HCT116 (cell line): Measurements from ENCODE around the gene ENHO. TPM values are rescaled to one million over a fixed set of nuclear protein-coding genes. Genes with fewer than 3 reads are reported as not detected.

Experiments used
- ATAC-seq: fragments of 200-7000 bp; cut with Tn5 transposase; 2 replicates; pipeline ENCODE4 v1.9.1; 2020; ENCODE audit warnings: mild to moderate bottlenecking, moderate library complexity
- BruUV-seq: library from RNA; stranded (reverse); fragments of 400-500 nt; replicated peaks from 2 replicates; lab custom pipeline; 2021; lab: Mats Ljungman, UMichigan
- CTCF ChIA-PET: fragments of 300-600 bp; sonication (Branson Sonifier 250); formaldehyde crosslinking; loops from one replicate; lab custom pipeline; 2021; ENCODE audit warnings: antibody characterized with exemption; lab: Charles Lee
- POLR2A ChIA-PET: fragments of 300-600, 350-600 bp; sonication (Branson Sonifier 250); formaldehyde crosslinking; loops from one replicate; lab custom pipeline; 2021; ENCODE audit warnings: antibody characterized with exemption; lab: Charles Lee
- RAD21 ChIA-PET, 2 experiments: fragments of 300-600 bp; sonication (Branson Sonifier 250); formaldehyde crosslinking; loops; one replicate each; lab custom pipeline; 2023; ENCODE audit warnings: low total read pairs in 2 of 2; ENCODE audit not compliant: uncharacterized antibody in 2 of 2, unreplicated experiment in 2 of 2, low non-redundant PET in 1 of 2; lab: Charles Lee
- DNase-seq: peaks from one replicate; pipeline ENCODE4 v3.0.0-alpha.2; 2010; ENCODE audit warnings: low read depth, low spot score
- H2AFZ ChIP-seq: fragments of 200-600 bp; shearing (Covaris generic), sonication (generic); 2 replicates; pipeline ENCODE4 v1.6.1; 2017; ENCODE audit warnings: low read depth, mixed run types, mixed read lengths, antibody characterized with exemption, low read length; ENCODE audit not compliant: poor library complexity, severe bottlenecking
- H3K27ac ChIP-seq: 2 replicates; pipeline ENCODE4 v1.5.1; 2012; ENCODE audit warnings: low read depth, low read length
- H3K27me3 ChIP-seq: fragments of 200-600 bp; sonication (generic); 2 replicates; pipeline ENCODE4 v1.6.1; 2016; ENCODE audit warnings: mixed run types, low read length, mixed read lengths; ENCODE audit not compliant: insufficient read depth
- H3K36me3 ChIP-seq, 2 experiments: fragments of 200-500 bp in 1 of 2; fragments of 200-600 bp in 1 of 2; sonication (Bioruptor generic) in 1 of 2; sonication (generic) in 1 of 2; 2 replicates each; pipeline versions ENCODE4 v1.5.1 to v1.6.1; 2014 to 2016; ENCODE audit warnings: low read length in 2 of 2, inconsistent platforms in 1 of 2, mixed read lengths in 1 of 2, mixed run types in 1 of 2; ENCODE audit not compliant: insufficient read depth in 2 of 2, control insufficient read depth in 1 of 2
- H3K4me1 ChIP-seq, 2 experiments: fragments of 200-600 bp in 1 of 2; sonication (generic) in 1 of 2; 2 replicates each; pipeline versions ENCODE4 v1.5.1 to v1.6.1; 2012 to 2017; ENCODE audit warnings: low read length in 2 of 2, inconsistent platforms in 1 of 2, mild to moderate bottlenecking in 1 of 2, mixed read lengths in 1 of 2, mixed run types in 1 of 2, moderate library complexity in 1 of 2; ENCODE audit not compliant: insufficient read depth in 2 of 2, control insufficient read depth in 1 of 2
- H3K4me2 ChIP-seq: fragments of 200-600 bp; sonication (generic); 2 replicates; pipeline ENCODE4 v1.6.1; 2017; ENCODE audit warnings: mixed run types, low read length, mixed read lengths
- H3K4me3 ChIP-seq, 2 experiments: fragments of 200-600 bp in 1 of 2; sonication (generic) in 1 of 2; replicated peaks in 1 of 2; 2 replicates each; pipeline ENCODE4 v1.5.1; 2011 to 2016; ENCODE audit warnings: low read length in 2 of 2, control low read depth in 1 of 2, low read depth in 1 of 2, mild to moderate bottlenecking in 1 of 2, mixed read lengths in 1 of 2, mixed run types in 1 of 2
- H3K79me2 ChIP-seq: fragments of 200-600 bp; sonication (generic); 2 replicates; pipeline ENCODE4 v1.6.1; 2017; ENCODE audit warnings: mild to moderate bottlenecking, mixed run types, low read length, moderate library complexity, mixed read lengths; ENCODE audit not compliant: insufficient read depth
- H3K9ac ChIP-seq: fragments of 200-600 bp; sonication (generic); 2 replicates; pipeline ENCODE4 v1.6.1; 2016; ENCODE audit warnings: low read length, mixed read lengths
- H3K9me2 ChIP-seq: fragments of 200-600 bp; sonication (generic), shearing (Covaris generic); 2 replicates; pipeline ENCODE4 v1.6.1; 2017; ENCODE audit warnings: mixed run types, mild to moderate bottlenecking, moderate library complexity; ENCODE audit not compliant: insufficient read depth
- H3K9me3 ChIP-seq, 2 experiments: fragments of 200-500 bp in 1 of 2; fragments of 200-600 bp in 1 of 2; sonication (Bioruptor generic) in 1 of 2; sonication (generic) in 1 of 2; 2 replicates each; pipeline ENCODE4 v1.6.1; 2014 to 2017; ENCODE audit warnings: low read length in 2 of 2, mixed read lengths in 2 of 2, inconsistent platforms in 1 of 2, low read depth in 1 of 2, mild to moderate bottlenecking in 1 of 2, mixed run types in 1 of 2, moderate library complexity in 1 of 2; ENCODE audit not compliant: control insufficient read depth in 1 of 2, insufficient read depth in 1 of 2
- H4K20me1 ChIP-seq: fragments of 200-600 bp; sonication (generic), shearing (Covaris generic); 2 replicates; pipeline ENCODE4 v1.6.1; 2017; ENCODE audit warnings: mixed run types, mild to moderate bottlenecking, moderate library complexity; ENCODE audit not compliant: insufficient read depth
- EZH2phosphoT487 ChIP-seq: fragments of 200-600 bp; IDR thresholded peaks from 2 replicates; pipeline ENCODE4 v1.6.1; 2018; ENCODE audit warnings: antibody characterized with exemption, borderline replicate concordance
- FOSL1 ChIP-seq: IDR thresholded peaks from 2 replicates; pipeline ENCODE4 v1.6.1; 2012; ENCODE audit warnings: low read depth
- POLR2AphosphoS5 ChIP-seq: IDR thresholded peaks from 2 replicates; pipeline ENCODE4 v1.6.1; 2011; ENCODE audit warnings: mild to moderate bottlenecking, low read depth, low read length, moderate library complexity
- SIN3A ChIP-seq: IDR thresholded peaks from 2 replicates; pipeline ENCODE4 v1.6.1; 2012; ENCODE audit warnings: low read depth
- SP1 ChIP-seq: IDR thresholded peaks from 2 replicates; pipeline ENCODE4 v1.6.1; 2012; ENCODE audit warnings: low read depth
- TCF7L2 ChIP-seq: IDR thresholded peaks from 2 replicates; pipeline ENCODE4 v1.7.0; 2011; ENCODE audit warnings: borderline replicate concordance, inconsistent platforms; ENCODE audit not compliant: insufficient read depth, insufficient read length; ENCODE audit errors: extremely low read depth
- ZBTB33 ChIP-seq: IDR thresholded peaks from 2 replicates; pipeline ENCODE4 v1.6.1; 2011; ENCODE audit warnings: mild to moderate bottlenecking, low read length, moderate library complexity; ENCODE audit not compliant: insufficient replicate concordance; ENCODE audit errors: extremely low read depth
- ZFX ChIP-seq: fragments of 450-650 bp; IDR thresholded peaks from 2 replicates; pipeline ENCODE4 v1.6.1; 2017
- ZNF274 ChIP-seq: fragments of 200-500 bp; sonication (Bioruptor generic); IDR thresholded peaks from 2 replicates; pipeline ENCODE4 v1.6.1; 2014; ENCODE audit warnings: mild to moderate bottlenecking, low read depth, low read length, inconsistent platforms
- intact Hi-C: fragments of 100-400 bp; cut with micrococcal nuclease; formaldehyde crosslinking; loops from 2 replicates; pipeline ENCODE4 v1.10.0; 2022
- total RNA-seq: library from RNA; stranded (reverse); gene quantifications from one replicate; pipeline ENCODE4 v1.2.1, GENCODE V29; 2021; ENCODE audit not compliant: unreplicated experiment
- TF ChIP-seq, protein P1 (sequence below): IDR thresholded peaks from 2 replicates; pipeline ENCODE4 v1.6.1; 2012

Gene ENHO
- total RNA-seq, 1 experiment from 2014 or later = 6.1 TPM

GRCh38 chr9:34507556-34507955 is 15.2 kb downstream of the ENHO start:
- no peak for ATAC-seq
- H3K27ac ChIP-seq = no peak overlapping the region
- RAD21 ChIA-PET = no interaction called here
- POLR2A ChIA-PET = no interaction called here
- no peaks in the 10 kb centered on the region for H4K20me1 ChIP-seq
- no peaks in the 10 kb centered on the region for H3K79me2 ChIP-seq
- BruUV-seq = no TSS peak
- no peak overlapping the region for H3K9ac ChIP-seq
- H2AFZ ChIP-seq = no peak overlapping the region
- no peaks in the 10 kb centered on the region for H3K36me3 ChIP-seq
- no peaks in the 10 kb centered on the region for H3K9me2 ChIP-seq
- intact Hi-C loops = no loop called here
- CTCF ChIA-PET = no interaction called here
- H3K9me3 ChIP-seq = no peaks in the 10 kb centered on the region
- TF ChIP-seq ZBTB33 = no peak
- TF ChIP-seq FOSL1 = no peak
- no peak for TF ChIP-seq TCF7L2
- TF ChIP-seq, protein P1, sequence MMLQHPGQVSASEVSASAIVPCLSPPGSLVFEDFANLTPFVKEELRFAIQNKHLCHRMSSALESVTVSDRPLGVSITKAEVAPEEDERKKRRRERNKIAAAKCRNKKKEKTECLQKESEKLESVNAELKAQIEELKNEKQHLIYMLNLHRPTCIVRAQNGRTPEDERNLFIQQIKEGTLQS = no peak
- TF ChIP-seq SIN3A = no peak
- TF ChIP-seq ZNF274 = no peak
- no peak for TF ChIP-seq ZFX
- no peak for TF ChIP-seq EZH2phosphoT487
- TF ChIP-seq SP1 = no peak
- TF ChIP-seq POLR2AphosphoS5 = no peak
- H3K4me1 ChIP-seq = peaks cover 0 to 6% of the 10 kb centered on the region in 2 experiments; a peak in 1 of 4 replicates
- H3K4me3 ChIP-seq = no peak overlapping the region
- no peaks in the 10 kb centered on the region for H3K27me3 ChIP-seq
- H3K4me2 ChIP-seq = no peak overlapping the region
- DNase-seq = no peak
